ENCODE measurements around the gene USP48.

Gene USP48

GRCh38 chr1:21732664-21733063 lies 50.3 kb downstream of the USP48 start:
- Histone ChIP-seq H3K18ac (ENCODE audit: low read length) (no peak overlapping the region), H3K27me3 (ENCODE audit: control insufficient read depth in 3 of 3, insufficient read depth in 3 of 3, low read depth in 1 of 3, low read length in 3 of 3) (no peaks in the 10 kb centered on the region), H3K9me3 (replicated peaks in 1 of 2; ENCODE audit: control insufficient read depth in 2 of 2, insufficient read depth in 1 of 2, low read depth in 1 of 2, low read length in 2 of 2) (no peaks in the 10 kb centered on the region), H3K23ac (ENCODE audit: low read depth, low read length, poor library complexity) (no peak overlapping the region), H2BK12ac (ENCODE audit: low read length) (no peak overlapping the region), H3K4ac (ENCODE audit: low read length) (no peak overlapping the region), H2BK120ac (ENCODE audit: low read depth, low read length) (no peak overlapping the region), H3K14ac (ENCODE audit: low read length) (no peak overlapping the region), H2BK5ac (ENCODE audit: low read length) (no peak overlapping the region), H3K4me1 (ENCODE audit: control insufficient read depth in 2 of 2, insufficient read depth in 1 of 2, low read depth in 1 of 2, low read length in 2 of 2) (no peaks in the 10 kb centered on the region), H2AK5ac (ENCODE audit: low read depth, low read length) (no peak overlapping the region), H3K4me2 (ENCODE audit: insufficient read depth, low read length, poor library complexity, severe bottlenecking) (no peak overlapping the region), H3K4me3 (ENCODE audit: low read length in 2 of 2) (no peak overlapping the region), H2AFZ (ENCODE audit: low read length) (no peak overlapping the region), H3K36me3 (replicated peaks in 1 of 2; ENCODE audit: control insufficient read depth in 2 of 2, insufficient read depth in 2 of 2, low read length in 2 of 2) (peaks cover 6 to 92% of the 10 kb centered on the region in 2 donors), H3K79me1 (ENCODE audit: low read depth, low read length) (no peaks in the 10 kb centered on the region), H3K27ac (replicated peaks; ENCODE audit: low read length) (no peak overlapping the region), H4K8ac (ENCODE audit: low read depth, low read length) (no peak overlapping the region), H2BK15ac (ENCODE audit: low read length) (no peak overlapping the region), H3K9ac (ENCODE audit: low read depth, low read length, poor library complexity) (no peak overlapping the region), H4K91ac (ENCODE audit: low read depth, low read length, poor library complexity) (no peak overlapping the region)
- no peak for DNase-seq (ENCODE audit: low spot score)
- no CpG with 5 or more reads among the region's 1 CpG for WGBS, 2 donors (ENCODE audit: extremely low coverage in 2 of 2, insufficient read length in 2 of 2, insufficient replicate concordance in 1 of 2)

GRCh38 chr1:21725748-21726392 lies 57.1 kb downstream of the USP48 start:
- Histone ChIP-seq H3K9me3 (replicated peaks in 1 of 2; ENCODE audit: control insufficient read depth in 2 of 2, insufficient read depth in 1 of 2, low read depth in 1 of 2, low read length in 2 of 2) (no peaks in the 10 kb centered on the region), H3K4ac (ENCODE audit: low read length) (no peak overlapping the region), H3K27me3 (ENCODE audit: control insufficient read depth in 3 of 3, insufficient read depth in 3 of 3, low read depth in 1 of 3, low read length in 3 of 3) (no peaks in the 10 kb centered on the region), H3K4me3 (ENCODE audit: low read length in 2 of 2) (no peak overlapping the region), H2AFZ (ENCODE audit: low read length) (no peak overlapping the region), H2AK5ac (ENCODE audit: low read depth, low read length) (no peak overlapping the region), H4K8ac (ENCODE audit: low read depth, low read length) (no peak overlapping the region), H2BK12ac (ENCODE audit: low read length) (no peak overlapping the region), H3K27ac (replicated peaks; ENCODE audit: low read length) (no peak overlapping the region), H3K23ac (ENCODE audit: low read depth, low read length, poor library complexity) (no peak overlapping the region), H3K79me1 (ENCODE audit: low read depth, low read length) (no peaks in the 10 kb centered on the region), H3K14ac (ENCODE audit: low read length) (no peak overlapping the region), H3K4me2 (ENCODE audit: insufficient read depth, low read length, poor library complexity, severe bottlenecking) (no peak overlapping the region), H4K91ac (ENCODE audit: low read depth, low read length, poor library complexity) (no peak overlapping the region), H3K4me1 (ENCODE audit: control insufficient read depth in 2 of 2, insufficient read depth in 1 of 2, low read depth in 1 of 2, low read length in 2 of 2) (peaks cover 2 to 11% of the 10 kb centered on the region in 2 donors), H3K36me3 (replicated peaks in 1 of 2; ENCODE audit: control insufficient read depth in 2 of 2, insufficient read depth in 2 of 2, low read length in 2 of 2) (peaks cover 0 to 77% of the 10 kb centered on the region in 2 donors), H2BK15ac (ENCODE audit: low read length) (no peak overlapping the region), H2BK5ac (ENCODE audit: low read length) (no peak overlapping the region), H3K18ac (ENCODE audit: low read length) (no peak overlapping the region), H3K9ac (ENCODE audit: low read depth, low read length, poor library complexity) (no peak overlapping the region), H2BK120ac (ENCODE audit: low read depth, low read length) (no peak overlapping the region)
- WGBS, 2 donors (ENCODE audit: extremely low coverage in 2 of 2, insufficient read length in 2 of 2, insufficient replicate concordance in 1 of 2), result no CpG with 5 or more reads among the region's 1 CpG
- peak; percentile 54 for DNase-seq (ENCODE audit: low spot score)

DNA sequence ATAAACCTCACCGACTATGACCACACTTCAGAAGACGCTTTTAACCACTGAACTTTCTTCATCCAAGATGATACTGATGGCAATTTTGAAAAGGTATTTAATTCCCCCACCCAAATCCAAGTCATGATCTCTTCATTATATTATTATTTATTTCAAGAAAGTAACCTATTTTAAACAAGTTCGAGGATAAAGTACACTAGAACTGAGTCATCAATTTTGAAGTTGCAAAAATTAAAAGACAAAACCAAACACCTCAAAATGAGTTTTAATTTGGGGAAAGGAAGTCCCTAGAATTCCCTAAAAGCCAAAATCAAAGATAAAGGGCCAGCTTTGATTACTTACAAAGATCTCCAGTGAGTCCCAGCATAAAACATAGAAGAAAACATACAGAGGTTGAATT lies 58.4 kb downstream of the USP48 start:
- H2BK5ac ChIP-seq (ENCODE audit: low read length), result no peak overlapping the region
- H2BK15ac ChIP-seq (ENCODE audit: low read length), result no peak overlapping the region
- no peak overlapping the region for H3K23ac ChIP-seq (ENCODE audit: low read depth, low read length, poor library complexity)
- H3K4me3 ChIP-seq (ENCODE audit: low read length in 2 of 2), result no peak overlapping the region
- H3K4ac ChIP-seq (ENCODE audit: low read length), result no peak overlapping the region
- no peak overlapping the region for H3K4me2 ChIP-seq (ENCODE audit: insufficient read depth, low read length, poor library complexity, severe bottlenecking)
- no peaks in the 10 kb centered on the region for H3K27me3 ChIP-seq (ENCODE audit: control insufficient read depth in 3 of 3, insufficient read depth in 3 of 3, low read depth in 1 of 3, low read length in 3 of 3)
- H2BK120ac ChIP-seq (ENCODE audit: low read depth, low read length), result no peak overlapping the region
- no peak overlapping the region for H3K9ac ChIP-seq (ENCODE audit: low read depth, low read length, poor library complexity)
- no peak overlapping the region for H2AFZ ChIP-seq (ENCODE audit: low read length)
- no peaks in the 10 kb centered on the region for H3K9me3 ChIP-seq (replicated peaks in 1 of 2; ENCODE audit: control insufficient read depth in 2 of 2, insufficient read depth in 1 of 2, low read depth in 1 of 2, low read length in 2 of 2)
- no peak overlapping the region for H2BK12ac ChIP-seq (ENCODE audit: low read length)
- H3K18ac ChIP-seq (ENCODE audit: low read length), result no peak overlapping the region
- H3K14ac ChIP-seq (ENCODE audit: low read length), result no peak overlapping the region
- DNase-seq (ENCODE audit: low spot score), result no peak
- no peak overlapping the region for H4K91ac ChIP-seq (ENCODE audit: low read depth, low read length, poor library complexity)
- no peak overlapping the region for H3K27ac ChIP-seq (replicated peaks; ENCODE audit: low read length)
- H3K36me3 ChIP-seq (replicated peaks in 1 of 2; ENCODE audit: control insufficient read depth in 2 of 2, insufficient read depth in 2 of 2, low read length in 2 of 2), result peaks cover 0 to 82% of the 10 kb centered on the region in 2 donors
- H2AK5ac ChIP-seq (ENCODE audit: low read depth, low read length), result no peak overlapping the region
- WGBS, 2 donors (ENCODE audit: extremely low coverage in 2 of 2, insufficient read length in 2 of 2, insufficient replicate concordance in 1 of 2), result no CpG with 5 or more reads among the region's 3 CpGs
- no peak overlapping the region for H4K8ac ChIP-seq (ENCODE audit: low read depth, low read length)
- H3K79me1 ChIP-seq (ENCODE audit: low read depth, low read length), result no peaks in the 10 kb centered on the region
- peaks cover 2 to 11% of the 10 kb centered on the region in 2 donors for H3K4me1 ChIP-seq (ENCODE audit: control insufficient read depth in 2 of 2, insufficient read depth in 1 of 2, low read depth in 1 of 2, low read length in 2 of 2)

GRCh38 chr1:21724098-21724497 lies 58.9 kb downstream of the USP48 start:
- Histone ChIP-seq H3K4ac (ENCODE audit: low read length) (no peak overlapping the region), H2BK120ac (ENCODE audit: low read depth, low read length) (no peak overlapping the region), H3K27ac (replicated peaks; ENCODE audit: low read length) (no peak overlapping the region), H3K4me2 (ENCODE audit: insufficient read depth, low read length, poor library complexity, severe bottlenecking) (no peak overlapping the region), H2BK15ac (ENCODE audit: low read length) (no peak overlapping the region), H4K91ac (ENCODE audit: low read depth, low read length, poor library complexity) (no peak overlapping the region), H3K79me1 (ENCODE audit: low read depth, low read length) (no peaks in the 10 kb centered on the region), H2BK12ac (ENCODE audit: low read length) (no peak overlapping the region), H3K9me3 (replicated peaks in 1 of 2; ENCODE audit: control insufficient read depth in 2 of 2, insufficient read depth in 1 of 2, low read depth in 1 of 2, low read length in 2 of 2) (no peaks in the 10 kb centered on the region), H3K23ac (ENCODE audit: low read depth, low read length, poor library complexity) (no peak overlapping the region), H4K8ac (ENCODE audit: low read depth, low read length) (no peak overlapping the region), H3K14ac (ENCODE audit: low read length) (no peak overlapping the region), H3K18ac (ENCODE audit: low read length) (no peak overlapping the region), H3K4me3 (ENCODE audit: low read length in 2 of 2) (no peak overlapping the region), H2AFZ (ENCODE audit: low read length) (no peak overlapping the region), H3K36me3 (replicated peaks in 1 of 2; ENCODE audit: control insufficient read depth in 2 of 2, insufficient read depth in 2 of 2, low read length in 2 of 2) (peaks cover 0 to 82% of the 10 kb centered on the region in 2 donors), H2AK5ac (ENCODE audit: low read depth, low read length) (no peak overlapping the region), H3K9ac (ENCODE audit: low read depth, low read length, poor library complexity) (no peak overlapping the region), H2BK5ac (ENCODE audit: low read length) (no peak overlapping the region), H3K4me1 (ENCODE audit: control insufficient read depth in 2 of 2, insufficient read depth in 1 of 2, low read depth in 1 of 2, low read length in 2 of 2) (peaks cover 2 to 11% of the 10 kb centered on the region in 2 donors), H3K27me3 (ENCODE audit: control insufficient read depth in 3 of 3, insufficient read depth in 3 of 3, low read depth in 1 of 3, low read length in 3 of 3) (no peaks in the 10 kb centered on the region)
- no CpG with 5 or more reads among the region's 4 CpGs for WGBS, 2 donors (ENCODE audit: extremely low coverage in 2 of 2, insufficient read length in 2 of 2, insufficient replicate concordance in 1 of 2)
- no peak for DNase-seq (ENCODE audit: low spot score)
